ENCODE data around the gene RIOK1. TPM values are rescaled to one million over a fixed set of nuclear protein-coding genes. Genes with fewer than 3 reads are reported as not detected.
"Not testable (repeated sequence)": the region's sequence is repeated elsewhere in the genome, so short reads cannot be mapped to it uniquely, and the experiment has no call there.

The RIOK1 gene
- total and polyA plus RNA-seq, 9 of the 15 experiments (the other 6 are each of a cell fraction or from before 2014, with no cell fraction given): 24.9 to 101 (median 52.2) TPM

- ATAC-seq: no peak
- no peak overlapping the region for H3K4me3 ChIP-seq
- FAIRE-seq: no peak
- H3K36me3 ChIP-seq (ENCODE audit: control insufficient read depth, insufficient read depth, low read length): no peaks in the 10 kb centered on the region
- BruUV-seq (replicated peaks): no TSS peak
- H3K4me1 ChIP-seq (replicated peaks in 1 of 2; ENCODE audit: control insufficient read depth in 2 of 2, insufficient read depth in 2 of 2, low read length in 2 of 2): peaks cover 0 to 4% of the 10 kb centered on the region in 2 experiments; a peak in 2 of 5 replicates
- CTCF ChIA-PET (ENCODE audit: low intra/inter-chr PET ratio): no interaction called here
- 2% methylated on average over 5 of the region's 5 CpGs for WGBS (ENCODE audit: insufficient coverage, low coverage, missing lambda C conversion rate)
- no peaks in the 10 kb centered on the region for H3K9me1 ChIP-seq (ENCODE audit: control insufficient read depth, insufficient read depth, low read length)
- H3K9ac ChIP-seq (ENCODE audit: insufficient read depth in 1 of 2, low read depth in 2 of 2, low read length in 2 of 2): no peak overlapping the region
- in situ Hi-C loops (cut with MboI) (no loop called here), intact Hi-C loops (cut with micrococcal nuclease) (no loop called here)
- H2AFZ ChIP-seq (ENCODE audit: low read depth, low read length): no peak overlapping the region
- H3K9me3 ChIP-seq (replicated peaks; ENCODE audit: control insufficient read depth, insufficient read depth, low read depth, low read length): peaks cover 6% of the 10 kb centered on the region; the same call in 1 of the 2 replicates
- no peaks in the 10 kb centered on the region for H4K20me1 ChIP-seq (replicated peaks; ENCODE audit: control insufficient read depth, insufficient read depth, low read length)
- no peak for DNase-seq (ENCODE audit: extremely low read depth in 1 of 4, low spot score in 3 of 4)
- H3K27ac ChIP-seq (ENCODE audit: extremely low read depth, low read depth, low read length): no peak overlapping the region
- no peaks in the 10 kb centered on the region for H3K79me2 ChIP-seq (ENCODE audit: control insufficient read depth, insufficient read depth, low read length)
- H3K27me3 ChIP-seq (ENCODE audit: control insufficient read depth in 2 of 2, insufficient read depth in 2 of 2, low read length in 2 of 2): peaks cover 22 to 50% of the 10 kb centered on the region in 2 experiments; a peak in 4 of 5 replicates
- H3K4me2 ChIP-seq (ENCODE audit: insufficient read depth, low read length): no peak overlapping the region
- TF ChIP-seq NFATC3 (IDR thresholded peaks at IDR 0.05): no peak
- no peak for TF ChIP-seq RBM34 (IDR thresholded peaks at IDR 0.05; ENCODE audit: borderline replicate concordance, insufficient read depth, low read length)
- POLR2A ChIA-PET: interaction anchor here (0.9 kb wide), 1 partner anchor 21 kb away, joined by 3 read pairs; no protein-coding TSS in a partner anchor
Observed at GRCh38 chr6:7454696-7455358, 65.2 kb downstream of the RIOK1 start.

DNA sequence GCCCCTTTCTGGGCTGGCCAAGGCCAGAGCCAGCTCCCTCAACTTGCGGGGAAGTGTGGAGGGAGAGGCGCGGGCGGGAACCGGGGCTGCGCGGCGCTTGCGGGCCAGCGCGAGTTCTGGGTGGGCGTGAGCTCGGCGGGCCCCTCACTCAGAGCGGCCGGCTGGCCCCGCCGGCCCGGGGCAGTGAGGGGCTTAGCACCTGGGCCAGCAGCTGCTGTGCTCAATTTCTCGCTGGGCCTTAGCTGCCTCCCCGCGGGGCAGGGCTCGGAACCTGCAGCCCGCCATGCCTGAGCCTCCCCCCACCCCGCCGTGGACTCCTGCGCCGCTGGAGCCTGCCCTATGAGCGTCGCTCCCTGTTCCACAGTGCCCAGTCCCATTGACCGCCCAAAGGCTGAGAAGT lies 66.7 kb downstream of the RIOK1 start:
- in situ Hi-C loops (cut with MboI); intact Hi-C loops (cut with micrococcal nuclease); DNase-seq (ENCODE audit: extremely low read depth in 1 of 4, low spot score in 3 of 4); H3K9me3 ChIP-seq (replicated peaks; ENCODE audit: control insufficient read depth, insufficient read depth, low read depth, low read length); H3K36me3 ChIP-seq (ENCODE audit: control insufficient read depth, insufficient read depth, low read length); H3K4me1 ChIP-seq (replicated peaks in 1 of 2; ENCODE audit: control insufficient read depth in 2 of 2, insufficient read depth in 2 of 2, low read length in 2 of 2); H3K79me2 ChIP-seq (ENCODE audit: control insufficient read depth, insufficient read depth, low read length); CTCF ChIA-PET (ENCODE audit: low intra/inter-chr PET ratio); H3K4me2 ChIP-seq (ENCODE audit: insufficient read depth, low read length); FAIRE-seq; BruUV-seq (replicated peaks); H4K20me1 ChIP-seq (replicated peaks; ENCODE audit: control insufficient read depth, insufficient read depth, low read length); H3K9me1 ChIP-seq (ENCODE audit: control insufficient read depth, insufficient read depth, low read length); ATAC-seq; H3K4me3 ChIP-seq; H3K27ac ChIP-seq (ENCODE audit: extremely low read depth, low read depth, low read length); H2AFZ ChIP-seq (ENCODE audit: low read depth, low read length); H3K9ac ChIP-seq (ENCODE audit: insufficient read depth in 1 of 2, low read depth in 2 of 2, low read length in 2 of 2): not testable (repeated sequence)
- peaks cover 33 to 53% of the 10 kb centered on the region in 2 experiments for H3K27me3 ChIP-seq (ENCODE audit: control insufficient read depth in 2 of 2, insufficient read depth in 2 of 2, low read length in 2 of 2)
- 16% methylated on average over 12 of the region's 31 CpGs for WGBS (ENCODE audit: insufficient coverage, low coverage, missing lambda C conversion rate)
- POLR2A ChIA-PET: interaction anchor here (0.6 kb wide), 1 partner anchor 68 kb away, joined by 3 read pairs; no protein-coding TSS in a partner anchor

All from K562 (cell line).